RWPE1 (cell line): ENCODE results near the gene ATP8A1.

Experiments
- CTCF ChIA-PET: fragments of 350-600 bp; sonication (Branson Sonifier 250); formaldehyde crosslinking; extraction: SDS; loops from one replicate; lab custom pipeline; 2021; lab: Yijun Ruan, JAX
- POLR2A ChIA-PET: fragments of 400-600 bp; formaldehyde crosslinking; extraction: SDS; loops from one replicate; lab custom pipeline; 2020; ENCODE audit warnings: antibody characterized with exemption; ENCODE audit not compliant: low non-redundant PET; lab: Yijun Ruan, JAX
- DNase-seq: peaks from one replicate; pipeline ENCODE4 v3.0.0; 2012; ENCODE audit warnings: low spot score
- H3K27ac ChIP-seq: fragments of 450-650 bp; 2 replicates; pipeline ENCODE4 v1.5.1; 2017
- CTCF ChIP-seq: fragments of 450-650 bp; conservative IDR thresholded peaks from 2 replicates; pipeline ENCODE4 v1.5.1; 2017; ENCODE audit warnings: low read depth, mild to moderate bottlenecking

Gene ATP8A1

GRCh38 chr4:42498040-42498439, 158.9 kb downstream of the ATP8A1 start:
- ChIA-PET CTCF (no interaction called here), POLR2A (no interaction called here)
- no peak overlapping the region for H3K27ac ChIP-seq
- TF ChIP-seq CTCF = no peak
- DNase-seq = no peak

- ChIA-PET POLR2A (no interaction called here), CTCF (interaction anchor here (0.5 kb wide), 1 partner anchor 90 kb away, joined by 3 read pairs; no protein-coding TSS in a partner anchor)
- no peak overlapping the region for H3K27ac ChIP-seq
Observed at GRCh38 chr4:42497142-42497910, 159.6 kb downstream of the ATP8A1 start.

GRCh38 chr4:42492962-42493361, 163.9 kb downstream of the ATP8A1 start:
- CTCF ChIA-PET = no interaction called here
- H3K27ac ChIP-seq = no peak overlapping the region
- TF ChIP-seq CTCF = no peak
- DNase-seq = no peak
- POLR2A ChIA-PET = no interaction called here

More at GRCh38 chr4:42497142-42497910, 159.6 kb downstream of the ATP8A1 start:
- DNase-seq = no peak
- no peak for TF ChIP-seq CTCF

- ChIA-PET POLR2A (no interaction called here), CTCF (no interaction called here)
- no peak for TF ChIP-seq CTCF
- no peak for DNase-seq
- no peak overlapping the region for H3K27ac ChIP-seq
Observed at GRCh38 chr4:42490015-42490414, 166.9 kb downstream of the ATP8A1 start.

- no peak overlapping the region for H3K27ac ChIP-seq
- CTCF ChIA-PET = no interaction called here
Observed at GRCh38 chr4:42489095-42489494, 167.8 kb downstream of the ATP8A1 start.

GRCh38 chr4:42488554-42488953, 168.4 kb downstream of the ATP8A1 start:
- ChIA-PET CTCF (no interaction called here), POLR2A (no interaction called here)
- H3K27ac ChIP-seq = no peak overlapping the region
- TF ChIP-seq CTCF = no peak
- DNase-seq = no peak

More at GRCh38 chr4:42489095-42489494, 167.8 kb downstream of the ATP8A1 start:
- TF ChIP-seq CTCF = no peak
- no peak for DNase-seq
- POLR2A ChIA-PET = no interaction called here
